ENCODE measurements around the gene SLC9A8.

SLC9A8 gene

GRCh38 chr20:49899541-49900383 lies 87.1 kb downstream of the SLC9A8 start:
- DNase-seq, result no peak

- DNase-seq, result no peak
Measured at GRCh38 chr20:49901588-49901987, 89.0 kb downstream of the SLC9A8 start.

GRCh38 chr20:49904440-49905214 lies 92.0 kb downstream of the SLC9A8 start:
- no peak for DNase-seq

GRCh38 chr20:49905415-49906091 lies 92.9 kb downstream of the SLC9A8 start:
- no peak for DNase-seq

GRCh38 chr20:49906101-49906604 lies 93.5 kb downstream of the SLC9A8 start:
- DNase-seq, result no peak

- DNase-seq, result no peak
Measured at GRCh38 chr20:49906615-49907154, 94.1 kb downstream of the SLC9A8 start.

GRCh38 chr20:49907405-49908257 lies 95.0 kb downstream of the SLC9A8 start:
- DNase-seq, result no peak

GRCh38 chr20:49908258-49908565 lies 95.6 kb downstream of the SLC9A8 start:
- no peak for DNase-seq

- no peak for DNase-seq
Measured at GRCh38 chr20:49909499-49910339, 97.1 kb downstream of the SLC9A8 start.

- no peak for DNase-seq
Measured at GRCh38 chr20:49910340-49910706, 97.7 kb downstream of the SLC9A8 start.

- no peak for DNase-seq
Measured at GRCh38 chr20:49913399-49914047, 100.9 kb downstream of the SLC9A8 start.

GRCh38 chr20:49914310-49915117 lies 101.9 kb downstream of the SLC9A8 start:
- peak; percentile 34 for DNase-seq

GRCh38 chr20:49915118-49915379 lies 102.4 kb downstream of the SLC9A8 start:
- no peak for DNase-seq

GRCh38 chr20:49915380-49916145 lies 102.9 kb downstream of the SLC9A8 start, which contains the start of gene SPATA2:
Gene SPATA2 (minus strand): TSS chr20:49915529. CDS start chr20:49908490, 7,039 bp downstream.
- DNase-seq, result peak; percentile 94

- no peak for DNase-seq
Measured at GRCh38 chr20:49916146-49917002, 103.7 kb downstream of the SLC9A8 start.

- DNase-seq, result no peak
Measured at GRCh38 chr20:49918446-49918845, 105.8 kb downstream of the SLC9A8 start.

GRCh38 chr20:49919009-49919408 lies 106.4 kb downstream of the SLC9A8 start:
- DNase-seq, result no peak

GRCh38 chr20:49919461-49919860 lies 106.8 kb downstream of the SLC9A8 start:
- DNase-seq, result no peak
